Measurements from ENCODE around the gene C22orf39.

DNA sequence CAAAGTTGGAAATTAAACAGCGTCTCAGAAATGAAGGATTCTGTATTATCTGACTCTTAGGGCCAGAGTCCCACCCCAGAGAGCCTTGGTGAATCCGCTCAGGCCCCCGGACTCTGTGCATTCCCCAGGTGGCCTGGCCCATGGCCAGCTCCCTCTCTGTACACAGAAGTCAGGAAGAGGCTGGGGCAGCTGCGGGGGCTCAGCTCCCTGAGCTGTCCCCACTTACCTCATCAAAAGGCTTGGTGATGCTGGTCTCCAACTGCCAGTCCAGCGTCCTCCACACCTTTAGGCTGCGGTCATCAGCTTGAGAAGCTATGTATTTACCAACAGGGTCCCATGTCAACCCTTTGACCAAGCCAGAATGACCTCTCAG lies 51.0 kb downstream of the C22orf39 start:
- TF ChIP-seq EZH2 (IDR thresholded peaks at IDR 0.05; ENCODE audit: borderline replicate concordance, insufficient read depth, low read depth, low read length, poor library complexity, severe bottlenecking): no peak
- TF ChIP-seq, protein P1, sequence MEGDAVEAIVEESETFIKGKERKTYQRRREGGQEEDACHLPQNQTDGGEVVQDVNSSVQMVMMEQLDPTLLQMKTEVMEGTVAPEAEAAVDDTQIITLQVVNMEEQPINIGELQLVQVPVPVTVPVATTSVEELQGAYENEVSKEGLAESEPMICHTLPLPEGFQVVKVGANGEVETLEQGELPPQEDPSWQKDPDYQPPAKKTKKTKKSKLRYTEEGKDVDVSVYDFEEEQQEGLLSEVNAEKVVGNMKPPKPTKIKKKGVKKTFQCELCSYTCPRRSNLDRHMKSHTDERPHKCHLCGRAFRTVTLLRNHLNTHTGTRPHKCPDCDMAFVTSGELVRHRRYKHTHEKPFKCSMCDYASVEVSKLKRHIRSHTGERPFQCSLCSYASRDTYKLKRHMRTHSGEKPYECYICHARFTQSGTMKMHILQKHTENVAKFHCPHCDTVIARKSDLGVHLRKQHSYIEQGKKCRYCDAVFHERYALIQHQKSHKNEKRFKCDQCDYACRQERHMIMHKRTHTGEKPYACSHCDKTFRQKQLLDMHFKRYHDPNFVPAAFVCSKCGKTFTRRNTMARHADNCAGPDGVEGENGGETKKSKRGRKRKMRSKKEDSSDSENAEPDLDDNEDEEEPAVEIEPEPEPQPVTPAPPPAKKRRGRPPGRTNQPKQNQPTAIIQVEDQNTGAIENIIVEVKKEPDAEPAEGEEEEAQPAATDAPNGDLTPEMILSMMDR (IDR thresholded peaks at IDR 0.05): no peak

Data from B cell (primary cell).